GM18526 (cell line): ENCODE measurements around the gene SH3TC2.

Source experiments
- POLR2A ChIP-seq: IDR thresholded peaks from 3 replicates; pipeline ENCODE4 v1.6.1; 2011; ENCODE audit not compliant: insufficient read length; ENCODE audit errors: extremely low read depth

SH3TC2 gene

DNA sequence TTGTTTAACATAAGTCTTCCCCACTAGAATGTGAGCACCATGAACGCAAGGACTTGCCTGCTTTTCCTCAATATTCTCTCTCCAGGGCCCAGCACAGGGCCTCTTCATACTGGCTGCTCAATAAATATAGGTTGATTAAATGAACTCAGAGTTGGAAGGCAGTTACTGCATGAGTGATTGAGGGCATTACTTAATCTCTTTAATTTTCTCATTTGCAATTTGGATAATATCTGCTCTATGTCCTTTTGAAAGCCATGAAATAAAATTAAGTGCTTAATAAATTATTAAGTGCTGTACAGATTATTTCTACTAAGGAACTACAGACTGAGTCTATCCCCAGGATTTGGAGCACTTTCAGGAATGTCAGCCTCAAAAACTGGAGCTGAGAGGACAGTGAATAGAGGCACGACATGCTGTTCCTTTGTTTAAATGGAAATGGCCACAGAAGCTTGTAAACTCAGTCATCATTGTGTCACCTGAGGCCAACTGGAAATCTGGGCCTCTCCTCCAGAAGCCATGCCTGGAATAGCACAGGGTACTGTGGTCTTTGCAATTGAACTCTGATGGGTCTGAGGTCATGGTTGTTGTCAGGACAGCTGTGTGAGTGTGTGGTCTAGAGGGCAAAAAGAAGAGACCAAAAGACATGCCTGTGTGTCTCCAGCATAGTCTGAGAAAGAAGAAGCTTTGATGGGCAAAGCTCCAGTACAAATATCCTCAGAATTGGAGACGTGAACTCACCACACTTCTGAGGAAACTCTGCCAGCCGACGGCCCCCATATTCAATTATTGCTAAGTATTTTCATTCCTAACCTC is 86.1 kb downstream of the SH3TC2 start:
- no peak for TF ChIP-seq POLR2A

DNA sequence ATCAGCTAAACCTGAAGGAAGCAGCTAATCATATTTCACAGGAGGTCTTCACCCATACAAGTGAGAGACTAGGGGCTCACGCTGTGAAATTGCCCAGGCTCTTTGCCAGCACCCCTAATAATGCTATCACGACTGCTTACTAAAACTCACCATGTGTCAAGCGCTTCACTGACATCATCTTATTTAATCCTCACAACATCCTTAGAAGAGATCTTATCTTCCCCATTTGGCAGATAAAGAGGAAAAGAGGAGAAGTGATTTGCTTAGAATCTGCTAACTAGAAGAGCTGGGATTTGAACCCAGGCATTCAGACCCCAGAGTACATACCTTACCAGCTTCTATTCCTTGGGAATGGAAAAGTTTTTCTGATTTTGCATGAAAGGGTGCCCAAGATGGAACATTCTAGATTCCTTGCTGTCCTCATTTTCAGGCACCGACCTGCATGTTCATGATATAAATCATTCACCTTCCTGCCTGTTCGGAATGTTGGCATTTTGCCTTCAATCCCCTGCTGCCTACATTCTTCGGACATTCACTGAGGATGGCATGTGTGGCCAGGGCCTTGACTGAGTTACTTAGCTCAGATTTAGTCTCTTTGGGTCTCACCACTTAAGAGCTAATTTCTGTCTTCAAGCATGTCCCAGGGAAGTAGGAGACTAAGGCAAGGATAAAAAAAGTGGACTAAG is 88.1 kb downstream of the SH3TC2 start:
- no peak for TF ChIP-seq POLR2A

DNA sequence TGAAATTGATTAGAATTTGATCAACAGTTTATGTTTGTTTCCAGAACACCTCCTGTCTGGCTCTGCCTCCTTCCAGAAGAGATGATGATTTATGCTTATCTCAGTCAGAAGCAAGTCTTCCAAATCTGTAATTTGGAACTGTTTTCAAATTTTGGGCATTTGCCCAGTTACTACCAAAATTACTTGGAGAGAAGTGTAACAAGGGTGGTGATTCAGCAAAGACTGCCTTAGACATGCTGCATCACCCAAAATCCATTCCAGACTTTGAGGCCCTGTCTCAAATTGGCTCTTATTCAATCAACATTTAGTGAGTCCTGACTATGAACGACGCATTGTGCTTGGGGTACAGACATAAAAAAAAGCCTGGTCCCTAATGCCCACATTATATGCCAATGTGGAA is 89.4 kb downstream of the SH3TC2 start:
- no peak for TF ChIP-seq POLR2A

GRCh38 chr5:148972974-148973374 is 89.9 kb downstream of the SH3TC2 start:
- no peak for TF ChIP-seq POLR2A

GRCh38 chr5:148972396-148972795 is 90.5 kb downstream of the SH3TC2 start:
- no peak for TF ChIP-seq POLR2A

GRCh38 chr5:148970876-148971275 is 92.0 kb downstream of the SH3TC2 start:
- TF ChIP-seq POLR2A, result no peak

DNA sequence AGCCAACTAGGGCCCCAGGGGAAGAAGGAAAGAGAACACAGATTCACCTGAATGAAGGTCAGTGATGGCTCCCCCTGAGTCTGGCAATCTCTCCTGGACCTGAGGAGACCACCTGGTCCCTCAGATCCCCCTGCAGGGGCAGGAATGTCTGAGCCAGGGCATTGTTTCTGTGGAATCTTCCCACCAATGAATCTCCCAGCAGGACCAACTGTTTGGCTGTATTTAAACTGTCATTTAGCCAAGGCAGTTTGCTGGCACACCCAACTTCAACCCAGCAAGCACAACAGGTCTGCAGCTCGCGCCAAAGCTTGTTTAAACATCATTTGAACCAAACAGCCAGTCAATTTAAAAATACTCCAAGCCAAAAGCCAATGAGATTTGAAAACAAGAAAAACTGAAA is 92.6 kb downstream of the SH3TC2 start:
- no peak for TF ChIP-seq POLR2A

GRCh38 chr5:148969291-148969690 is 93.6 kb downstream of the SH3TC2 start:
- TF ChIP-seq POLR2A, result no peak

GRCh38 chr5:148968311-148968710 is 94.6 kb downstream of the SH3TC2 start:
- no peak for TF ChIP-seq POLR2A

DNA sequence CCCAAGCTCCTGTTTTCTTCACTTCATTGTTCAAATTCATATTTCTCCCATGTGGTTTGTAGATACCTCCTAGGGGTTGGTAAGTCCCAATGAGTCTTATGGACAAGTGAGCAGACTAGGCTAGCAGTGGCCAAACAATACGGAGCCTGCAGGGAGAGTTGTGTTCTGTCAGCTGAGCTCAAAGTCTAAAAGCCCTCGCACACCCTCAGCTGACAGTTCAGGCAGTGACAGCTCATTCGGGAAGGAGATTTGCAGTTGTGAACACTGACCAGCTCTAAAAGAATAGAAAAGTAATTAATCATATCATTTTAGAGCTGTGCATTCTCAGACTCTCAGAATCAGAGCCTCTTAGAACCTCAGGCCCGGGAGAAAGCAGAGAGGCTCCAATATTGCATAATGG is 95.1 kb downstream of the SH3TC2 start:
- no peak for TF ChIP-seq POLR2A

- TF ChIP-seq POLR2A, result no peak
Measured at GRCh38 chr5:148966938-148967337, 95.9 kb downstream of the SH3TC2 start.

GRCh38 chr5:148966348-148966747 is 96.5 kb downstream of the SH3TC2 start:
- no peak for TF ChIP-seq POLR2A

- TF ChIP-seq POLR2A, result no peak
Measured at GRCh38 chr5:148965511-148966265, 97.2 kb downstream of the SH3TC2 start.

DNA sequence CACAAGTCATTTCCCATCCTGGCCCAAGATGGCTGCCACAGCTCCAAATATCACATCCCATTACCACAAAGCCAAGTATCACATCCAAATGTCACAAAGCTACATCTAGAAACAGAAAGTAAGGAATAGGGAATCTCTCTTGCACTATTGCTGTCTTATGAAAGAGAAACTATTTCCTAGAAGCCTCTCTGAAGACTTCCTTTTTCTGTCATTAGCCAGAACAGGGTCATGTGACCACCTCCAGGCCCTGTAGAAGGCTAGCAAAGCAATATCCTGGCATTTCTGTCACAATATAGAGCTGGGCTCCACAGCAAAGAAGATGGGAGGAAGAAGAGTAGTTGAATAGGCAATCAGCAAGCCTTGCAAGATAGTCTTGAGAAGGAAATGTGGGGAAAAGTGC is 99.2 kb downstream of the SH3TC2 start:
- no peak for TF ChIP-seq POLR2A

DNA sequence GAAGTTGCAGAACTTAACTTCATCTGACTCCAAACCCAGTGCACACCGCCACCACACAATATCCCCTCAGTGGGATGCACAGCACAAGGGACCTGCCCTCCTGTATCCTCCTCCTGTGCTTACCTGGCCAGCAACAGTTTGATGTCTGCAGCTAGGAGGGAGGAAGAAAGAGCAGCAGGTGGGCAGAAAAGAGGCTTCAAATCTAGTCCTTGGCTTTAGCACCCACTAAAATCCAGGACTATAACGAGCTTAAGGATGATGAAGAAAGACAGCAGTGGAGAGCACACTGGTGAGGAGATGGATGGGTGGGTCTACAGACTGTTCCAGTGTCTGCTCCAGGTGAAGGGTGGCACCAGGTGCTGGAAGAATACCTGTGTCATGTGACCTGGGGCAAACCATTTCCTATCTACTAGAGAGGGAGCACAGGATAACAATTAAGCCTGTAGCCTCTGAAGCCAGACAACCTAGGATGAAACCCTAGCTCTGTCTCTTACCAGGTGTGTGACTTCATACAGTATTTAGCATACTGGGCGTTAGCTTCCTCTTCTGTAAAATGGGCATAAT is 100.0 kb downstream of the SH3TC2 start:
- no peak for TF ChIP-seq POLR2A

- TF ChIP-seq POLR2A, result no peak
Measured at GRCh38 chr5:148962200-148962550, 100.7 kb downstream of the SH3TC2 start.
